CMK (cell line): ENCODE measurements around the gene ALX4.

Experiments
- DNase-seq: peaks from one replicate; pipeline ENCODE4 v3.0.0-alpha.2; 2010; ENCODE audit warnings: low read depth

ALX4 gene

GRCh38 chr11:44244639-44245310, 65.2 kb downstream of the ALX4 start:
- DNase-seq: no peak

- DNase-seq: no peak
Measured at GRCh38 chr11:44243595-44244343, 66.2 kb downstream of the ALX4 start.

- DNase-seq: no peak
Measured at GRCh38 chr11:44243086-44243485, 66.9 kb downstream of the ALX4 start.

GRCh38 chr11:44241851-44242250, 68.1 kb downstream of the ALX4 start:
- no peak for DNase-seq

GRCh38 chr11:44237156-44237555, 72.8 kb downstream of the ALX4 start:
- no peak for DNase-seq

GRCh38 chr11:44236296-44236695, 73.6 kb downstream of the ALX4 start:
- DNase-seq: no peak

GRCh38 chr11:44235765-44236201, 74.2 kb downstream of the ALX4 start:
- DNase-seq: no peak

- DNase-seq: no peak
Measured at GRCh38 chr11:44229624-44230023, 80.3 kb downstream of the ALX4 start.

GRCh38 chr11:44229098-44229497, 80.8 kb downstream of the ALX4 start:
- no peak for DNase-seq

GRCh38 chr11:44228379-44228778, 81.6 kb downstream of the ALX4 start:
- DNase-seq: no peak

- no peak for DNase-seq
Measured at GRCh38 chr11:44226945-44227344, 83.0 kb downstream of the ALX4 start.

- DNase-seq: no peak
Measured at GRCh38 chr11:44226490-44226889, 83.4 kb downstream of the ALX4 start.

- DNase-seq: no peak
Measured at GRCh38 chr11:44224867-44225501, 85.0 kb downstream of the ALX4 start.

GRCh38 chr11:44223238-44223637, 86.7 kb downstream of the ALX4 start:
- no peak for DNase-seq

GRCh38 chr11:44221992-44222391, 87.9 kb downstream of the ALX4 start:
- no peak for DNase-seq

GRCh38 chr11:44221456-44221855, 88.5 kb downstream of the ALX4 start:
- no peak for DNase-seq

- no peak for DNase-seq
Measured at GRCh38 chr11:44219830-44220796, 89.8 kb downstream of the ALX4 start.

- no peak for DNase-seq
Measured at GRCh38 chr11:44217432-44217831, 92.5 kb downstream of the ALX4 start.

GRCh38 chr11:44213148-44213547, 96.8 kb downstream of the ALX4 start:
- DNase-seq: no peak

GRCh38 chr11:44212128-44212527, 97.8 kb downstream of the ALX4 start:
- DNase-seq: no peak
